GM23338 (cell line): ENCODE results near the gene KAT6B. TPM values are rescaled to one million over a fixed set of nuclear protein-coding genes. Genes with fewer than 3 reads are reported as not detected.

Experiments used
- ATAC-seq: fragments of 200-7000 bp; cut with Tn5 transposase; 3 replicates; pipeline ENCODE4 v1.9.1; 2020
- DNase-seq: peaks from one replicate; pipeline ENCODE4 v3.0.0-alpha.2; 2015; ENCODE audit warnings: low spot score
- H2AFZ ChIP-seq: fragments of 200-600 bp; sonication (generic); 2 replicates; pipeline ENCODE4 v1.8.0; 2016; ENCODE audit warnings: antibody characterized with exemption, mild to moderate bottlenecking, moderate library complexity
- H3F3A ChIP-seq: fragments of 200-600 bp; sonication (generic); replicated peaks from 2 replicates; pipeline ENCODE4 v1.8.0; 2017; ENCODE audit warnings: antibody characterized with exemption, mixed run types, low read depth
- H3K27ac ChIP-seq: fragments of 200-600 bp; sonication (generic); 2 replicates; pipeline ENCODE4 v1.6.1; 2016; ENCODE audit warnings: low read depth
- H3K27me3 ChIP-seq: fragments of 200-600 bp; sonication (generic); 2 replicates; pipeline ENCODE4 v1.8.0; 2016; ENCODE audit warnings: mild to moderate bottlenecking, mixed run types, moderate library complexity; ENCODE audit not compliant: insufficient read depth
- H3K36me3 ChIP-seq: fragments of 200-600 bp; sonication (generic); 2 replicates; pipeline ENCODE4 v1.8.0; 2016; ENCODE audit warnings: mild to moderate bottlenecking; ENCODE audit not compliant: insufficient read depth
- H3K4me1 ChIP-seq: fragments of 200-600 bp; sonication (generic); 2 replicates; pipeline ENCODE4 v1.8.0; 2016; ENCODE audit warnings: mild to moderate bottlenecking, moderate library complexity; ENCODE audit not compliant: insufficient read depth
- H3K4me2 ChIP-seq: fragments of 200-600 bp; sonication (generic); 2 replicates; pipeline ENCODE4 v1.7.1; 2017; ENCODE audit warnings: mixed run types
- H3K4me3 ChIP-seq: fragments of 200-600 bp; sonication (generic); 2 replicates; pipeline ENCODE4 v1.6.1; 2016; ENCODE audit warnings: mixed run types
- H3K79me2 ChIP-seq: fragments of 200-600 bp; sonication (generic); replicated peaks from 2 replicates; pipeline ENCODE4 v1.8.0; 2017; ENCODE audit warnings: mild to moderate bottlenecking; ENCODE audit not compliant: insufficient read depth
- H3K9me2 ChIP-seq: fragments of 200-600 bp; sonication (generic); 2 replicates; pipeline ENCODE4 v1.8.0; 2017; ENCODE audit not compliant: insufficient read depth
- H4K20me1 ChIP-seq: fragments of 200-600 bp; sonication (generic); replicated peaks from 2 replicates; pipeline ENCODE4 v1.8.0; 2017; ENCODE audit warnings: mild to moderate bottlenecking; ENCODE audit not compliant: insufficient read depth
- H3K27ac Mint-ChIP-seq: 2 replicates; pipeline ENCODE4 v1.8.0; 2020; ENCODE audit warnings: inconsistent platforms, mild to moderate bottlenecking, moderate library complexity, mixed read lengths
- H3K27me3 Mint-ChIP-seq: 3 replicates; pipeline ENCODE4 v1.8.0; 2022; ENCODE audit warnings: low read depth, mild to moderate bottlenecking, moderate library complexity, mixed read lengths, inconsistent platforms; ENCODE audit not compliant: insufficient read depth, poor library complexity
- H3K36me3 Mint-ChIP-seq: 3 replicates; pipeline ENCODE4 v1.8.0; 2021; ENCODE audit warnings: low read depth, mild to moderate bottlenecking, inconsistent platforms, moderate library complexity, mixed read lengths
- H3K4me1 Mint-ChIP-seq: 3 replicates; pipeline ENCODE4 v1.8.0; 2020; ENCODE audit warnings: mild to moderate bottlenecking, inconsistent platforms, mixed read lengths
- H3K4me3 Mint-ChIP-seq: 3 replicates; pipeline ENCODE4 v1.8.0; 2021; ENCODE audit warnings: moderate library complexity, mild to moderate bottlenecking, inconsistent platforms, mixed read lengths
- H3K9me3 Mint-ChIP-seq: 3 replicates; pipeline ENCODE4 v1.8.0; 2020; ENCODE audit warnings: moderate library complexity, mild to moderate bottlenecking, inconsistent platforms, mixed read lengths
- CREB1 ChIP-seq: fragments of 250-450 bp; sonication (Bioruptor Pico); IDR thresholded peaks from 2 replicates; pipeline ENCODE4 v1.5.0; 2020; ENCODE audit warnings: low read depth, mild to moderate bottlenecking, moderate library complexity
- EZH2phosphoT487 ChIP-seq: fragments of 200-600 bp; sonication (generic); IDR thresholded peaks from one replicate; pipeline ENCODE4 v1.8.1; 2018; ENCODE audit warnings: antibody characterized with exemption; ENCODE audit not compliant: unreplicated experiment
- JUNB ChIP-seq: IDR thresholded peaks from one replicate; pipeline ENCODE4 v1.6.1; 2016; ENCODE audit warnings: antibody characterized with exemption; ENCODE audit not compliant: unreplicated experiment
- POLR2AphosphoS5 ChIP-seq: IDR thresholded peaks from 2 replicates; pipeline ENCODE4 v1.6.1; 2016; ENCODE audit warnings: antibody characterized with exemption, low read depth
- STAT1 ChIP-seq: IDR thresholded peaks from one replicate; pipeline ENCODE4 v1.6.1; 2016; ENCODE audit warnings: antibody characterized with exemption; ENCODE audit not compliant: unreplicated experiment
- ZNF114 ChIP-seq: fragments of 250-450 bp; sonication (Bioruptor Pico); IDR thresholded peaks from 2 replicates; pipeline ENCODE4 v1.5.0; 2020; ENCODE audit warnings: mild to moderate bottlenecking, moderate library complexity
- ZNF331 ChIP-seq: fragments of 250-450 bp; sonication (Bioruptor Pico); IDR thresholded peaks from 2 replicates; pipeline ENCODE4 v1.5.0; 2020; ENCODE audit warnings: low read depth, mild to moderate bottlenecking, moderate library complexity
- polyA plus RNA-seq: library from polyadenylated mRNA; unstranded; fragments of >200 nt; fragmentation: Nextera tagmentation; extraction: Ambion mirVana; gene quantifications from 2 replicates; pipeline ENCODE4 v1.2.1, GENCODE V29; 2016
- total RNA-seq: library from RNA; depleted of rRNA; stranded (reverse); fragments of >200 nt; shearing (Covaris generic); gene quantifications from 2 replicates; pipeline ENCODE4 v1.2.3, GENCODE V29; 2014
- TF ChIP-seq, protein P1 (sequence below): IDR thresholded peaks from 2 replicates; pipeline ENCODE4 v1.6.1; 2016; ENCODE audit warnings: antibody characterized with exemption
- TF ChIP-seq, protein P2 (sequence below): fragments of 250-450 bp; sonication (Bioruptor Pico); IDR thresholded peaks from 2 replicates; pipeline ENCODE4 v1.5.0; 2020; ENCODE audit warnings: mild to moderate bottlenecking, moderate library complexity
- TF ChIP-seq, protein P3 (sequence below), 2 experiments: fragments of 200-600 bp in 1 of 2; sonication (generic) in 1 of 2; conservative IDR thresholded peaks; 2 replicates each; pipeline versions ENCODE4 v1.5.1 to v1.6.1; 2016 to 2017; ENCODE audit warnings: antibody characterized with exemption in 2 of 2, low read depth in 2 of 2, mild to moderate bottlenecking in 2 of 2, moderate library complexity in 1 of 2

The KAT6B gene
- total and polyA plus RNA-seq, 2 experiments from 2014 or later = 21.3 to 31.4 TPM

DNA sequence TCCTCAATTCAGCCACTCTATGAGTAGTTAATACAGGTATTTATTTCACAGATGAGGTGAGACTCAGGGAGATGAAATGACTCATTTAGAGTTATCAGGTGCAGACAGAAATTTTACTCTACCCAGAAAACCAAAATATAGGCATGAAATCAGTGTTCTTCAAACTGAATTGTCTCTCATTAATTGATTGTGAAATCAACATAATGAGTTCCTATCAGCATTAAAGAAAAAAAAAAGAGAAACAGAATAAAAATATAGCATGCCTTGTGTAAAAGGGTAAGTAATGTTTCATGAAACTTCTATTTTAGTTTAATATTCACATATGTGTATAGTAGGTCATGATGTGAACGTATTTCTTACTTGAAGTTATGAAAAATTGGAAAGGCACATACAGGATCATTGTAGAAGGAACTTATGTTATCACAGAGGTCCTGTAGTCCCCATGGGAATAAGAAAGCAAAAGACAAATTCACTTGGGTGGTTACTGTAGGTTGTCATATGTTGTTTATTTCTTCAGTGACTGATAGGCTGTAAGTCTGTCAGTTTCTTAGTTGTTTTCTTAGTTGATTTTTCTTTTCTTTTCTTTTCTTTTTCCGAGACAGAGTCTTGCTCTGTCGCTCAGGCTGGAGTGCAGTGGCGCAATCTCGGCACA lies 47.5 kb downstream of the KAT6B start:
- no peak overlapping the region; the same call in 1 of the 2 replicates for H3K27ac Mint-ChIP-seq
- ATAC-seq = no peak

DNA sequence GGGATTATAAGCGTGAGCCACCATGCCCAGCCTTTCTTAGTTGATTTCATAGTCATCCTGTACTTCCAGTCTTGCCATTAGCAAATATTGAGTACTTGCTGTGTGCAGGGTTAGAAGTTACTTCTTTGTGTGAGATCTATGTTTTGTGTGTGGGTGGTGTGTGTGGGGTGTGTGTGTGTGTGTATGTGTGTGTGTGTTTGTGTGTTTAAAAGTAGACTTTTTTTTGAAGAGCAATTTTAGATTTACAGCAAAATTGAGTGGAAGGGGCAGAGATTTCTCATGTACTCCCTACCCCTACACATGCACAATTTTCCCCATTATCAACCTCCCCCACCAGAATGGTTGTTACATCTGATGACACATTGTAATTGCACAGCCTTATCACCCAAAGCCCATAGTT lies 48.2 kb downstream of the KAT6B start:
- Mint-ChIP-seq H3K27ac (no peak overlapping the region; the same call in 1 of the 2 replicates), H3K4me3 (no peak overlapping the region), H3K27me3 (peaks cover 3% of the 10 kb centered on the region), H3K4me1 (peaks cover 14% of the 10 kb centered on the region), H3K9me3 (no peaks in the 10 kb centered on the region), H3K36me3 (no peaks in the 10 kb centered on the region)
- H3K4me2 ChIP-seq = no peak overlapping the region
- no peaks in the 10 kb centered on the region for H3K36me3 ChIP-seq
- no peaks in the 10 kb centered on the region for H3F3A ChIP-seq
- DNase-seq (no peak), ATAC-seq (no peak)
- H3K4me3 ChIP-seq = no peak overlapping the region
- peaks cover 7% of the 10 kb centered on the region; the same call in 1 of the 2 replicates for H4K20me1 ChIP-seq
- H3K4me1 ChIP-seq = peaks cover 6% of the 10 kb centered on the region
- H3K9me2 ChIP-seq = no peaks in the 10 kb centered on the region
- H3K27me3 ChIP-seq = no peaks in the 10 kb centered on the region
- peaks cover 87% of the 10 kb centered on the region for H3K79me2 ChIP-seq
- H3K27ac ChIP-seq = peak overlapping the region; percentile 32; the same call in 1 of the 2 replicates
- no peak overlapping the region for H2AFZ ChIP-seq
- TF ChIP-seq ZNF114 (no peak), CREB1 (CRISPR knock-in tag) (no peak), EZH2phosphoT487 (no peak), ZNF331 (CRISPR knock-in tag) (no peak), JUNB (no peak), STAT1 (no peak)
- TF ChIP-seq, protein P1, sequence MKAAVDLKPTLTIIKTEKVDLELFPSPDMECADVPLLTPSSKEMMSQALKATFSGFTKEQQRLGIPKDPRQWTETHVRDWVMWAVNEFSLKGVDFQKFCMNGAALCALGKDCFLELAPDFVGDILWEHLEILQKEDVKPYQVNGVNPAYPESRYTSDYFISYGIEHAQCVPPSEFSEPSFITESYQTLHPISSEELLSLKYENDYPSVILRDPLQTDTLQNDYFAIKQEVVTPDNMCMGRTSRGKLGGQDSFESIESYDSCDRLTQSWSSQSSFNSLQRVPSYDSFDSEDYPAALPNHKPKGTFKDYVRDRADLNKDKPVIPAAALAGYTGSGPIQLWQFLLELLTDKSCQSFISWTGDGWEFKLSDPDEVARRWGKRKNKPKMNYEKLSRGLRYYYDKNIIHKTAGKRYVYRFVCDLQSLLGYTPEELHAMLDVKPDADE = no peak
- TF ChIP-seq, protein P2, sequence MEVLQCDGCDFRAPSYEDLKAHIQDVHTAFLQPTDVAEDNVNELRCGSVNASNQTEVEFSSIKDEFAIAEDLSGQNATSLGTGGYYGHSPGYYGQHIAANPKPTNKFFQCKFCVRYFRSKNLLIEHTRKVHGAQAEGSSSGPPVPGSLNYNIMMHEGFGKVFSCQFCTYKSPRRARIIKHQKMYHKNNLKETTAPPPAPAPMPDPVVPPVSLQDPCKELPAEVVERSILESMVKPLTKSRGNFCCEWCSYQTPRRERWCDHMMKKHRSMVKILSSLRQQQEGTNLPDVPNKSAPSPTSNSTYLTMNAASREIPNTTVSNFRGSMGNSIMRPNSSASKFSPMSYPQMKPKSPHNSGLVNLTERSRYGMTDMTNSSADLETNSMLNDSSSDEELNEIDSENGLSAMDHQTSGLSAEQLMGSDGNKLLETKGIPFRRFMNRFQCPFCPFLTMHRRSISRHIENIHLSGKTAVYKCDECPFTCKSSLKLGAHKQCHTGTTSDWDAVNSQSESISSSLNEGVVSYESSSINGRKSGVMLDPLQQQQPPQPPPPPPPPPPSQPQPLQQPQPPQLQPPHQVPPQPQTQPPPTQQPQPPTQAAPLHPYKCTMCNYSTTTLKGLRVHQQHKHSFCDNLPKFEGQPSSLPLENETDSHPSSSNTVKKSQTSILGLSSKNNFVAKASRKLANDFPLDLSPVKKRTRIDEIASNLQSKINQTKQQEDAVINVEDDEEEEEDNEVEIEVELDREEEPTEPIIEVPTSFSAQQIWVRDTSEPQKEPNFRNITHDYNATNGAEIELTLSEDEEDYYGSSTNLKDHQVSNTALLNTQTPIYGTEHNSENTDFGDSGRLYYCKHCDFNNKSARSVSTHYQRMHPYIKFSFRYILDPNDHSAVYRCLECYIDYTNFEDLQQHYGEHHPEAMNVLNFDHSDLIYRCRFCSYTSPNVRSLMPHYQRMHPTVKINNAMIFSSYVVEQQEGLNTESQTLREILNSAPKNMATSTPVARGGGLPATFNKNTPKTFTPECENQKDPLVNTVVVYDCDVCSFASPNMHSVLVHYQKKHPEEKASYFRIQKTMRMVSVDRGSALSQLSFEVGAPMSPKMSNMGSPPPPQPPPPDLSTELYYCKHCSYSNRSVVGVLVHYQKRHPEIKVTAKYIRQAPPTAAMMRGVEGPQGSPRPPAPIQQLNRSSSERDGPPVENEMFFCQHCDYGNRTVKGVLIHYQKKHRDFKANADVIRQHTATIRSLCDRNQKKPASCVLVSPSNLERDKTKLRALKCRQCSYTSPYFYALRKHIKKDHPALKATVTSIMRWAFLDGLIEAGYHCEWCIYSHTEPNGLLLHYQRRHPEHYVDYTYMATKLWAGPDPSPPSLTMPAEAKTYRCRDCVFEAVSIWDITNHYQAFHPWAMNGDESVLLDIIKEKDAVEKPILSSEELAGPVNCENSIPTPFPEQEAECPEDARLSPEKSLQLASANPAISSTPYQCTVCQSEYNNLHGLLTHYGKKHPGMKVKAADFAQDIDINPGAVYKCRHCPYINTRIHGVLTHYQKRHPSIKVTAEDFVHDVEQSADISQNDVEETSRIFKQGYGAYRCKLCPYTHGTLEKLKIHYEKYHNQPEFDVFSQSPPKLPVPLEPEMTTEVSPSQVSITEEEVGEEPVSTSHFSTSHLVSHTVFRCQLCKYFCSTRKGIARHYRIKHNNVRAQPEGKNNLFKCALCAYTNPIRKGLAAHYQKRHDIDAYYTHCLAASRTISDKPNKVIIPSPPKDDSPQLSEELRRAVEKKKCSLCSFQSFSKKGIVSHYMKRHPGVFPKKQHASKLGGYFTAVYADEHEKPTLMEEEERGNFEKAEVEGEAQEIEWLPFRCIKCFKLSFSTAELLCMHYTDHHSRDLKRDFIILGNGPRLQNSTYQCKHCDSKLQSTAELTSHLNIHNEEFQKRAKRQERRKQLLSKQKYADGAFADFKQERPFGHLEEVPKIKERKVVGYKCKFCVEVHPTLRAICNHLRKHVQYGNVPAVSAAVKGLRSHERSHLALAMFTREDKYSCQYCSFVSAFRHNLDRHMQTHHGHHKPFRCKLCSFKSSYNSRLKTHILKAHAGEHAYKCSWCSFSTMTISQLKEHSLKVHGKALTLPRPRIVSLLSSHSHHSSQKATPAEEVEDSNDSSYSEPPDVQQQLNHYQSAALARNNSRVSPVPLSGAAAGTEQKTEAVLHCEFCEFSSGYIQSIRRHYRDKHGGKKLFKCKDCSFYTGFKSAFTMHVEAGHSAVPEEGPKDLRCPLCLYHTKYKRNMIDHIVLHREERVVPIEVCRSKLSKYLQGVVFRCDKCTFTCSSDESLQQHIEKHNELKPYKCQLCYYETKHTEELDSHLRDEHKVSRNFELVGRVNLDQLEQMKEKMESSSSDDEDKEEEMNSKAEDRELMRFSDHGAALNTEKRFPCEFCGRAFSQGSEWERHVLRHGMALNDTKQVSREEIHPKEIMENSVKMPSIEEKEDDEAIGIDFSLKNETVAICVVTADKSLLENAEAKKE = no peak
- TF ChIP-seq, protein P3, sequence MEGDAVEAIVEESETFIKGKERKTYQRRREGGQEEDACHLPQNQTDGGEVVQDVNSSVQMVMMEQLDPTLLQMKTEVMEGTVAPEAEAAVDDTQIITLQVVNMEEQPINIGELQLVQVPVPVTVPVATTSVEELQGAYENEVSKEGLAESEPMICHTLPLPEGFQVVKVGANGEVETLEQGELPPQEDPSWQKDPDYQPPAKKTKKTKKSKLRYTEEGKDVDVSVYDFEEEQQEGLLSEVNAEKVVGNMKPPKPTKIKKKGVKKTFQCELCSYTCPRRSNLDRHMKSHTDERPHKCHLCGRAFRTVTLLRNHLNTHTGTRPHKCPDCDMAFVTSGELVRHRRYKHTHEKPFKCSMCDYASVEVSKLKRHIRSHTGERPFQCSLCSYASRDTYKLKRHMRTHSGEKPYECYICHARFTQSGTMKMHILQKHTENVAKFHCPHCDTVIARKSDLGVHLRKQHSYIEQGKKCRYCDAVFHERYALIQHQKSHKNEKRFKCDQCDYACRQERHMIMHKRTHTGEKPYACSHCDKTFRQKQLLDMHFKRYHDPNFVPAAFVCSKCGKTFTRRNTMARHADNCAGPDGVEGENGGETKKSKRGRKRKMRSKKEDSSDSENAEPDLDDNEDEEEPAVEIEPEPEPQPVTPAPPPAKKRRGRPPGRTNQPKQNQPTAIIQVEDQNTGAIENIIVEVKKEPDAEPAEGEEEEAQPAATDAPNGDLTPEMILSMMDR (conservative IDR thresholded peaks at IDR 0.05; ENCODE audit: low read depth in 2 of 2) = no peak

More for the DNA sequence above, 47.5 kb downstream of the KAT6B start:
- no peak overlapping the region for H3K4me3 ChIP-seq
- peaks cover 15% of the 10 kb centered on the region for H3K4me1 Mint-ChIP-seq
- H3K4me2 ChIP-seq = no peak overlapping the region
- no peak overlapping the region for H3K4me3 Mint-ChIP-seq
- no peak overlapping the region for H2AFZ ChIP-seq
- peaks cover 7% of the 10 kb centered on the region; the same call in 1 of the 2 replicates for H4K20me1 ChIP-seq
- no peaks in the 10 kb centered on the region for H3F3A ChIP-seq
- H3K9me3 Mint-ChIP-seq = no peaks in the 10 kb centered on the region
- peaks cover 89% of the 10 kb centered on the region for H3K79me2 ChIP-seq
- H3K9me2 ChIP-seq = no peaks in the 10 kb centered on the region
- no peaks in the 10 kb centered on the region for H3K36me3 ChIP-seq
- DNase-seq = no peak
- no peaks in the 10 kb centered on the region for H3K27me3 ChIP-seq
- H3K27ac ChIP-seq = peak overlapping the region; percentile 32; the same call in 1 of the 2 replicates
- H3K36me3 Mint-ChIP-seq = no peaks in the 10 kb centered on the region
- H3K27me3 Mint-ChIP-seq = peaks cover 3% of the 10 kb centered on the region
- TF ChIP-seq ZNF114 = no peak
- TF ChIP-seq STAT1 = no peak
- TF ChIP-seq POLR2AphosphoS5 = no peak
- peaks cover 6% of the 10 kb centered on the region for H3K4me1 ChIP-seq
